RCC 7860 (cell line): ENCODE measurements around the gene ABO.
A peak's percentile ranks its signal among the peaks of the same experiment; 100 is the strongest.
"Not testable (repeated sequence)": the region's sequence is repeated elsewhere in the genome, so short reads cannot be mapped to it uniquely, and the experiment has no call there.

Source experiments
- DNase-seq: peaks from one replicate; pipeline ENCODE4 v3.0.0-alpha.2; 2015; ENCODE audit warnings: low spot score
- FAIRE-seq: peaks from 2 replicates; lab custom pipeline; 2012; peaks lifted over from hg19 to GRCh38; lab: Jason Lieb, UNC

The ABO gene

DNA sequence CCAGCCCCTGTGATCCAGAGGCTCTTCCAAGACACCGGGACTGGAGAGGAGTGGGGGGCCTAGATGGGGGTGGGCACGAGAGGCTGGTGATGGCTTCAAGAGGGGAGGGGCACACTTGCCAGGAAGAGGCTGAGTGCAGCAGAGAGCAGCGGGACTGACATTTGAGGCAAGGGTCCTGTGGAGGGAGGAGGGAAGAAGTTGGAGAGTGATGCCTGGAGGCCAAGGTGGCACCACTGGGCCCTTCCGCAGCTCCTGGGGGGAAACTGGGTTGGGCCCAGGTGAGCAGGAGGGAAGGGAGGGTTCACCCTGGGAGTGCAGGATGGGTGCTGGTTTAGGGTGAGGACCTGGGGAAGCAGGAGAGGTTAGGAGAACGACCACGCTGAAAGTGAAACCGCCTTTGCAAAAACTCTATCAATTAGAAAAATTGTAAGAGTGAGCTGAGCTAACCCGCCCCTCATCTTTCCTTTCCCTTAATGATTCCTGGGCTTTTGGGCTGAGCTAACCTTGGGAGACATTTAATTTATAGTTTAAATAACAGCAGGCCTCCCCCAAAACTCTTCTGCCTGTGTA is 26.2 kb downstream of the ABO start:
- no peak for DNase-seq

DNA sequence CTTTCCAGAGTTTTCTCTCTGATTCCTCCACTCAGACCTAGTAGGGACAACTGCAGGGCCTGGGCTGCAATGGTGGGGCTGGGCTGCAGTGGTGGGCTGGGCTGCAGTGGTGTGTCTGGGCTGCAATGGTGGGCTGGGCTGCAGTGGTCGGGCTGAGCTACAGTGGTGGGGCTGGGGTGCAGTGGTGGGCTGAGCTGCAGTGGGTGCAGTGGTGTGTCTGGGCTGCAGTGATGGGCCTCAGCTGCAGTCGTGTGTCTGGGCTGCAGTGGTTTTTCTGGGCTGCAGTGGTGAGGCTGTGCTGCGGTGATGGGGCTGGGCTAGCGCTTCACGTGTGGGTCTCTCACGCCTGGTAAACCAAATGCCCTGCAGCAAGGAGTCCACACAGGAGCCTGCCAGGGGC is 27.4 kb downstream of the ABO start:
- DNase-seq = no peak
- FAIRE-seq = no peak

More for the DNA sequence above, 26.2 kb downstream of the ABO start:
- no peak for FAIRE-seq

DNA sequence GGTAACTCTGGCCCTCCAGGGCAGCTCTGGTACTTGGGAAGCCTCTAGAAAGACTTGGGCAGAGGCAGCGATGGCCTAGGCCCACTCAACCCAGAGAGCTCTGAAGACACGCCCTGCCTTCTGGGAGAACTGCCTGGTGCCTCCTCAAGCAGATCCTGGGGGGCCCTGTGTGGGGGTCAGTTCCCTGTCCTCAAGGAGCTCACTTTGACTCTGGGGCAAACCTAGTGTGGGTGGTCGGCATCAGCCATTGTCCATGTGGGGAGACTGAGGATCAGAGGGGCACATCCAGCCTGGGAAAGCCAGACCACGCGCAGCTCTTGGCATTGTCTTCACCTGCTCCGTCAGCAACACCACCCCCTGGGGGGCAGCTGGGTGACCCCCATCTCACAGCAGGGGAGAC is 28.0 kb downstream of the ABO start:
- DNase-seq (no peak), FAIRE-seq (no peak)

DNA sequence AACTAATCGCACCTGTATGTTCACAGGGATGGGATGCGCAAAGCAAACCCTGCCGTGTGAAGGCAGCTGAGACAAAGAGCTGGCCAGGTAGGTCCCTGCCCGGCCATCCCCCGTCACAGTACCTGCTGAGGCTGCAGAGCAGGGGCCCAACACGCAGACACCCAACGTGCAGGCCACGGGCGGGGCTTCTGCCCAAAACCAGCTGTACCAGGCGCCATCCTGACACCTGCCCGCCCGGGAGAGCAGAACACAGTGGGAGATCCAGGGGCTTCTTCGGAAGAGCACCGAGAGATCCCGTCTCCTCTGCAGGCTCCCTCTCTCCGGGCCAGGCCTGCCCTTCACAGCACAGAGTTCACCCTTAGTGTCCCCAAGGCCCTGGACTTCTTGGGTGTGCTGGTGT is 28.4 kb downstream of the ABO start:
- DNase-seq (no peak), FAIRE-seq (no peak)

DNA sequence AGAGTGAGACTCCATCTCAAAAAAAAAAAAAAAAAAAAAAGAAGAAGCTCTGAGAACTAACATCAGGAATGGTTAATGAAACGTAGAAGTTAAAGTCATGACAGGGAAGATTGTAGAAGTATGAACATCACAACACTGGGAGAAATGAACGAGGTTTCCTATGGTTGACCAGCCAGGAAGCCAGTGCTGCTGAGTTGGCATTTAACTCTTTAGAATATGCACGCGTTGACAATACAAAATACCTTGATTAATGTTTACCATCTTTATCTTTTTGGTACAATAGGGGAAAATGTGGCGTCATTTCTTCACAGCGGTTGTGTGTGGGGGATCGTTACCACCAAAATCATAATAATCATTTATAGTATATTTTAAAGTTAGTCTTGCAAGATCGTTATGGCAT is 32.0 kb downstream of the ABO start:
- no peak for FAIRE-seq

DNA sequence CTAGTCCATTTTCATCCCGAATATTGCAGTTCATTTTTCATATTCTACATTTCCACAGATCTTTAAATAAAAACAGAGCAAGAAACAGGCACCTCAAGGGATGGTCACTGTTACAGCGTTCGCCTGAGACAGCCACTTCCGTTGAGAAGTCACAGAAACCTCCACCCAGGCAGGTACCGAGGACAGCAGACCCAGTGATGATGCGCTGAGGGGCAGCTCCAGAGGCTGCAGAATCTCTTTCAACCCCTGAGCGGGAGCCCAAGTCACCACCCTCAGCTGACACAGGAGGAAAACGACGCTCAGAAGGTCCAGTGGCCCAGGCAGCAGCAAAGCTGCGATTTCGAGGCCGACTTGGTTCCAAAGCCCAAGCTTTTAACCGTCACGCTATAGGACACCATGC is 32.8 kb downstream of the ABO start:
- DNase-seq (no peak), FAIRE-seq (no peak)

More for the DNA sequence above, 32.0 kb downstream of the ABO start:
- DNase-seq = no peak

DNA sequence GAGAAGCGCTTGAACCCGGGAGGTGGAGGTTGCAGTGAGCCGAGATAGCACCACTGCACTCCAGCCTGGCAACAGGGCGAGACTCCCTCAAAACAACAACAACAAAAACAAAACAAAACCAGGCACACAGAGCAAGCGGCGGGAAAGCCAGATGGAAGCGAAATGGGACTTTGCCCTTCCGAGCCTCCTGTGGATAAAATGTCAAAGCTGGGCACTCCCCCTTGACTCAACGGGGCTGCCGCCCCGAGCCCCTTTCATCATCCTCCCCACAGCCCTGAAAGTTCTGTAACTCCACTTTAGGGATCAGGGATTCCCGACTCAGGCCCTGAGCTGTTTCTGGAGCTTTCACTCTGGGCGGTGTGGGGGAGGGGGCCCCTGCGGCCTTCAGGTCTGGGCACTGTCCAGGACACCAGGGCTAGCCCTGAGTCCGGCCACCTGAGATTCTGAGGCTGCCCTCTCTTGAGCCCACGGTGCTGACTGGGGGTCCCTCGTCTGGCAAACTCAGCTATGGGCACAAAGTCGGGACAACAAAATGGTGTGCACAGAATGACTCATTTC is 35.4 kb downstream of the ABO start:
- no peak for FAIRE-seq
- no peak for DNase-seq

DNA sequence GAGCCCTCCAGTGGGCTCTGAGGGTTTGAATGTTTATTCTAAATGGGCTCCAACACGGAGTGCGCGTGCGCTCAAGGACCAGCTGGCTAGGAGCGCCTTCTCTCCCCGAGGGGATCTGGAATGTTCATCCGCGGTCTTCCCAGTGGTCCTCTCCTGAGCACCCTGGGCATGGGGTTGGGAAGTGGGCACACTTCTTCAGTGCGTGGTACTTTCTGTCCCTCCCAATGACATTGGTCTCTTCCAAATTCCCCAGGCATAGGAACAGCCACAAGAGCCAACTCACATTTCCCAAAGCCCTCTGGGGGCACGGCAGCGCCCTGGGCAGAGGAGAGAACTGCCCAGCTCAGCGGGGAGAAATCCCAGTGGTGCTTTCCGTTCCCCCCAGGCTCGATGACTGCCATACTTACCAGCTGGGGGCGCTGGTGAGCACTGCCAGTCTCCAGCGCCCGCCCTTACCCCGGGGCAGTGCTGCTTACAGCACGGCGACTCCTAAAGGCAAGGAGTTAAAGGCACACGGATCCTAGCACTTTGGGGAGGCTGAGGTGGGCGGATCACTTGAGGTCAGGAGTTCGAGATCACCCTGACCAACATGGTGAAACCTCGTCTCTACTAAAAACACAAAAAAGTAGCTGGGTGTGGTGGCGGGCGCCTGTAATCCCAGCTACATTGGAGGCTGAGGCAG is 36.0 kb downstream of the ABO start:
- no peak for FAIRE-seq
- peak; percentile 11 for DNase-seq

DNA sequence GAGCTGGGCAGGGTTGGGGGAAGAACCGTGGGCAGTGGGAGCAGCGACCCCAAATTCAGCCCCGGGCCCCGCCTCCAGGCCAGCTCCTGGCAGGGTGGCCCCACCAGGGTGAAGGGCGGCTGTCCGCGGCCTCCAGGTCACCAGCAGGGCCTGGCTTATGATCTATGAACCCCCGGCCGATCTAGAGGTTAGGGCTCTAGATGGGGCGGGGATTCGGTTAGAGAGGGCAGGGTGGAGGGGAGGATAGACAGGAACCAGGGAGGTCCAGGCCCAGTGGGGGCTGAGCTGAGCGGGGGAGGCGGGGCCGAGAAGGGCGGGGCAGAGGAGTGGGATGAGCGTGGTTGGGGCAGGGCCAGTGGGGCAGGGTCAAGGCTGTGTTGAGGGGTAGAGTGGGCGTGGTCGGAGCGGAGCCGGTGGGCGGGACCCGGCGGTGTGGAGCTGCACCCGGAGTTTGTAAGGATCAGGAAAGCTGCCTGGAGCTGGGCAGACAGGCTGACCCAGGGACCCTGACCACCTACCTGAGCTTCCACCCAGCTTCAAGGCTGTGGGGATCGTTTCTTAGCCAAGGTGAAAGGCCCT is 36.6 kb downstream of the ABO start:
- FAIRE-seq (no peak), DNase-seq (no peak)

DNA sequence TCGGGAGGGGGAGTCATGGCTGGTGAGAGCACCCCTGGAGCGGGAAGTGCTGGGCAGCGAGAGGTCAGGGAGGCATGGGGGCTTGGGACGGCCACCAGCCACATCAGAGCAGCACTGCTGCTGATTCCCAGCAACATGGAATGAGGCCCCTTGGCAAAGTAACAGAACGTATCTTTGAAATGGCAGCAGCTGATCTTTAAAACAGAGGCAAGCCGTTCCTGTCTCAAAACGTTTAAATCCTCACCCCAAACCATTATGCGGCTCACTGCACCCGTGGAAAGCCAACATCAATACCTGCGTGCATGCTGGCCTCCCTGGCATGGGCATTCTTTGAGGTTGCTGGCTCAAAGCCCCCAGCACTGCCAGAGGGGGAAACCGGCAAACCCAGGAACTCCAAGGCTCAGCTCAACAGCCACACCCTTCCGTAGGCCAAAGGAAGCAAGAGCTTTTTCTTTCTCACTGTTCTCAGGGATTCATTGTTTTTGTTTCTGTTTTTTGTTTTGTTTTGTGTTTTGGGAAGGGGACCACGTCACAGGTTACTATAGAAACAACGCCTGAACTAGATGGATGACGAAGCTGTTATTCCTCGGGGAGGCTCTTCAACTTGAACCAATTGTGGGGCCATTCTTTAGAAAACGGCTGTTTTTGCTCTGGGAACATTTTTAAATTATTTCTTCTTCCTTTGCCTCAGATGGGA is 37.8 kb downstream of the ABO start:
- no peak for DNase-seq
- no peak for FAIRE-seq

DNA sequence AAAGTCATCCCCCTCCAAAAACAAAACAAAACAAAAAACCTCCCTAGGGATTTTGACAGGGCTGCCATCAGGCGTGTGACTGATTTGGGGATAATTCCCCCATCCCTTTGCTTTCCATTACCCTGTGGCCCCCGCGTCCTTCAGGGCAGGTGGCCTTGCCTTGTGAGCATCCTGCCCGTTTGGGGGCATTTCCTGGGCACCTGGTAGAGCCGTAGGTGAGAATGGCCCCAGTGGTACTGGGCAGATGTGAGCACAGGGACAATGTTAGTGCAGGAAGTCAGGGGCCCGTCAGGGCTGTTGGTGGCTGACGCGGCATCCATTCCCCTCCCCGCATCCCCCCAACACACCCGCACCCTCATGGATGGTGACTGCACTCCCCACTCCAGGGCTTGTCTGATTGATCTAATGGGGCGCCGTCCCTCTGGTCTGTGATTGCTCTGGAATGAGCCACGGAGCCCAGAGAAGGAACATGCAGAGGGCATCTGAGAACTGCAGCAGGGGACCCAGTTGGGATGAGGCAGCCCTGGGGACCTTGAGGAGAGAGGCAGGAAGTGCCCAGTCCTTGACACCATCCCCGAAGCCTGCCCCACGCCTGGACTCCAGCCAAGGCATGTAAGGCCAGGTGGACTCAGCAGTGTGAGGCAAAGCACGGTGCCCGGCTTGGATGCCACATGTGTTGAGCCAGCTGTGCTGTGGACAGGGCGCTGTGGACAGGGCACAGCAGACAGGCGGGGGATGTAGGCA is 38.5 kb downstream of the ABO start:
- not testable (repeated sequence) for DNase-seq, FAIRE-seq

DNA sequence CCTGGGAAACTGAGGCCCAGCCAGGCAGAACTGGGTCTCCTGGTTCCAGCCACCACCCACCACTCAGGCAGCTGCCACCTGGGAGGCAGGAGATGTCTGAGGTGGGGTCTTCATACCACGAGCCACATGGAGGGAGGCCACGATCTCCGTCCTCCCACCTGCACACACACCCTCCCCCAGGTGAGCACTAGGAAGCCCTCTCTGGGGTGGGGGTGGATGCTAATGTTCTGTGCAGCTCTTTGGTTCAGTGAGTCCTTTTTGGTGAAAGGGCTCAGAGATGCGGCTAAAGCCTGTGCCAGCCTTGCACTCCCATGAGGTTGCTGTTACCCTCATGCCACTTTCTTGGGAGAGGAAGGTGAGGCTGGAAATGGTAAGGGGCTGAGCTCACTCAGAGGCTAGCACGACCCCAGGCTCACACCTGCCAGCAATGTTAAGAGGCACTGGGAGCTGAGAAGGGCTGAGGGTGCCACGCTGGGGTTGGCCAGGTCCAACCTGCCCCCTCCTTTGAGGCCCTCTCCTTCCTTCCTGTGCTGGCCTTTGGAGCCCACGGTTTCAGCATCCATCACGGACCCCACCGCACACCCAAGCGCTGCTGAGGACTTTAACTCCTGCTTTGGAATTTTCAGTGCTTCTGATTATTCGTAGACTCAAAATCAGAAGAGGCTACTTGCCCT is 39.3 kb downstream of the ABO start:
- FAIRE-seq (no peak), DNase-seq (no peak)

DNA sequence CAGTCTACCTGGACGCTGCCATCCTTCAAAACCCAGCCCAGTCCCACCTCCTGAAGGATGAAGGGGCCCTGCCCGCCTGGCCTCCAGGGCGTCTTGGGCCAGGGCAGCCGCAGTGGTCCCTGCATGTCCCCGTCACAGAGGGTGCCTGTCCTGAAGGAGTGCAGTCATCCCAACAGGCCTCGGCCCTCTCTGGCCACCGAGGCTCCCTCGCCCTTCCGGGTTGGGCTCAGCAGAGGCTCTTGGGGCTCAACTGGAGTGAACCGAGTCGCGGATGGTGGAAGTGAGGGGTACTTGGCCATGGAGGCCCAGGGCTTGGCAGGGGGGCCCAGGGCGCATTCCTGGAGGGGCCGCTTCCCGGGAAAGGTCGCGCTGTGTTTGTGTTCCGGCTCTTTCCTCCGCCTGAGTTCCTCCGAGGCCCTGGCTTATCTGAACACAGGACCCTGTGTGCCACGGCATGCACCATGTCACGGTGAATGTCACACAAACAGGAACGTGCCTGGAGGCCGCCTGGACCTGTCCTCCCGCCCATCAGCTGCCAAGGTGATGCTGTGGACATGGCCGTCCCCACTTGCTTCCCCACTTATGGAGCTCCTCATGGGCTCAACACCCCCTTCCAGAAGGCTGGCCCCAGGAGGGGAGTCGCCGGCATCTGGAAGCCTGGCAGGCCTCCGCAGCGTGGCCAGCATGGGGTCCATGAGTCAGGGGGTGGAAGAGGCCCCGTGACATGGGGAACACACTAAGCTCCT is 40.3 kb downstream of the ABO start:
- FAIRE-seq = no peak

DNA sequence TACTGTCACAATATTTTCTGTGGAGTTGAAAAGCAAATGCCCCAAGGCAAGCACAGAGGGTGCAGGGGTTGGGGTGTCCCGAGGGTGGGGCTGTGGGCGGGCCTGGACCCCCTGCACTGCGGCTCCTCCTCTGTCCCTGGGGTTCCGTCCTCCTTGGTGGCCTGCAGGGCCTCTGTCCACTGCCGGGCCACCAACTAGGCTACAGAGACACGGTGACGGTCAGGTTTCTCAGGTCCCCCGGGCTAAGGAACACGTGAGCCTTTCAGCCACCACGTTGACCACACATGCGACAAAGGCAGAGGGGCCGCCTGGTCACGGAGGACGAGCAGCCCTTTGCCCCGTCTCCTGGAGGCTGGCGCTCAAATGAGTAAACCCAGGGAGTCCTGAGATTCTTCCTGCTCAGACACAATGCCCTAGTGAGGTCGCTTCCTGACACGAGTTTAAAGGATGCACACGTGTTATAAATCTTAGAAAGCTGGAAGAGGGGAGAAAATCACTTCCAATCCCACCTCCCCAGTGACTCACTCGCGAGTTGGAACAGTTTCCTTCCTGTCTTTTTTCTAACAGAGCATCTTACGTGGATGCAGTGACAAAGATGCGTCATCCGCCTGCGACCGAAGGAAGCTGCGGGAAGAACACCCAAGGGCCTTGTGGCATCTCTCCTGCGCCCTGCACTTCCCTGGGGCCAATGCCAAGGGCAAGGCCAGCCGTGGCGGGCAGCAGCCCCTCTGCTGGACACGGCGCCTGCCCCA is 41.1 kb downstream of the ABO start:
- FAIRE-seq = no peak

More for the DNA sequence above, 40.3 kb downstream of the ABO start:
- DNase-seq = no peak

DNA sequence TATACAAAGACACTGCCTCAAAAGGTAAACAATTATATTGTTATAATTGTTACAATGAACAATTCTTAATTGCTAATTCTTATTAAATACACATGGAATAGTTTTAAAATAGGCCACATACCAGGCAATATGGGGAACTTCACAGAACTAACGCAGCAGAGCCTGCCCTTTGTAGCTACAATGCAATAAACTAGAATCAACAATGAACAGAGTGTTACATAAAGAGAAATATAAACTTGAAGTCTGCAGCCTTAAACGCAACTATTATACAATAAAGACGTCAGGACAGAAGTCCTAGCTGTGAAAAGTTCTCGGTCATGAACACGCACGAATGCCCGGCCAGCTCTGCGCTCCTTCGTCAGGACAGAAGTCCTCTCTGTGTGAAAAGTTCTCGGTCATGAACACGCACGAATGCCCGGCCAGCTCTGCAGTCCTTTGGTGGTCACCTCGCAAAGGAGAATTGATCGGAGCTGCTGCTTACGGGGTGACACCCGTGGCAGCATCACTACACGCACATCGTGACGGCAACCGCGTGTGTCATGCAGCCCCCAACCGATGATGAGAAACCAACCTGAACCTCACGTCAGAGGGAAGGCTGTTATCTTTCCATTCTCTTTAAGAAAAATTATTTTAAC is 43.0 kb downstream of the ABO start:
- FAIRE-seq, DNase-seq: not testable (repeated sequence)

More for the DNA sequence above, 41.1 kb downstream of the ABO start:
- DNase-seq = no peak

DNA sequence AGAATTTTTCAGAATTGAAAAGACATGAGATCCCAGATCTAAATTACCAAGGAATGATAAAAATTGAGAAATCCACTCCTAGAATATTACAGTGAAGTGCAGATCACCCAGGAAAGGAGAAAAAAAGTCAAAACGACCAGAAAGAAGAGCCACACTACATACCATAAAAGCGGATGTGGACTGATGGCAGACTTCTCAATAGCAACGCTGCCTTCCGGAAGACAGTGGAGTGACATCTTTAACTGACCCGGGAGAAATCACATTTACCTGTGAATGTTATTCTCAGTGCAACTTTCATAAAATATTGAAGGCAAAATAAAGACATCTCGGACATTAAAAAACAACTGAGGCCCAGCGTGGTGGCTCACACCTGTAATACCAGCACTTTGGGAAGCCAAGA is 44.5 kb downstream of the ABO start:
- DNase-seq, FAIRE-seq: not testable (repeated sequence)

DNA sequence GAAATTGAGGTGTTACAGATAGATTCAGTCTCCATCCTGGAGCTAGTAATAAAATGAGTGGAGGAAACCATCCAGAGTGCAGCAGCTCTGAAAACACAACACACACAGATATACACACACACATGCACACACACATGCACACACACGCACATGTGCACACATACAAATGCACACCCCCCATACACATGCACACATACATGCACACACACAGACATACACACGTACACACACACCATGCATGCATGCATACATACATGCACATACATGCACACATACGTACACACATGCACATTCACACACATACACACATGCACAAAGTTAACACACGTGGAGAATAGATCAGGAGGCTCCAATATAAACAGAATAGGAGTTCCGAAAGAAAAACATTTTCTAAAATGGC is 44.9 kb downstream of the ABO start:
- no peak for DNase-seq
- FAIRE-seq = no peak

DNA sequence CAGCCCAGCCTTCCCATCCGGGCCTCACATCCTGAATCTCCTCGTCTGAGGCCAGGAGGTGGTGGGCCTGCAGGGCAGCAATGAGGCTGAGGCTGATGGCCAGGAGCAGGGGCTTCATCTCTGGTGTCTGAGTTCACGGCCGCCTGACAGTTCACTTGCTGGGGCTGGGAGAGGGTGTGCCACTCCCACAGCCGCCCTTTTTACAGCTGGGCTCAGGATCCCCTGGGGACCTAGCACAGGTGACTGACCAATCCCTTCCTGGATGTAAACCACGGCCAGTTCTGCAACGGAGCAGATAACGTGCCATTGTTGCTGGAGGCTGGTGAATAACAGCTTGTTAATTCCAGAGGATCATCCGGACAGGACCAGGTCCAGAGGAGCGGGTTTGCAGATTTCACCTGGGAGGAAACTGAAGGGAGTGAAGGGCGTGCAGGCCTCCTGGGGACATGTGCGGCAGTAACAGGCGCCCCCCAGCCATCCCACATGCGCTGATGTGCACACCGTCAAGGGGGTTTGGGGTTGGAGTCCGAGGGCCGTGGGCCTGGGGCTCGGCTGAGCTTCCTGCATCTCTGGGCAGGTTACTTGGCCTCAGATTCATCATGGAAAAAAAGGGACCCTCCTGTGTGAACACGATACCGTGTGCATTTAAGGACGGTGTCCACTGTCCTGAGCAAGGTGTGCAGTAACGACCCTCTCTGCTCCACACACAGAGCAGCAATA is 46.4 kb downstream of the ABO start:
- DNase-seq, FAIRE-seq: not testable (repeated sequence)
